Dermis microvascular lymphatic vessel endothelial cell (primary cell): Measurements from ENCODE around the gene MLH1. TPM values are rescaled to one million over a fixed set of nuclear protein-coding genes. Genes with fewer than 3 reads are reported as not detected.

ENCODE experiments used
- DNase-seq, 2 donors: peaks; one replicate each; pipeline versions ENCODE4 v3.0.0 to v3.0.0-alpha.2; 2010; ENCODE audit warnings: low read depth in 2 of 2
- total RNA-seq: library from RNA; depleted of rRNA; stranded (reverse); fragments of >200 nt; gene quantifications from 2 replicates; pipeline ENCODE4 v1.2.1, GENCODE V29; 2014

Gene MLH1
- total RNA-seq, 1 donor from 2014 or later, result 32.7 TPM

DNA sequence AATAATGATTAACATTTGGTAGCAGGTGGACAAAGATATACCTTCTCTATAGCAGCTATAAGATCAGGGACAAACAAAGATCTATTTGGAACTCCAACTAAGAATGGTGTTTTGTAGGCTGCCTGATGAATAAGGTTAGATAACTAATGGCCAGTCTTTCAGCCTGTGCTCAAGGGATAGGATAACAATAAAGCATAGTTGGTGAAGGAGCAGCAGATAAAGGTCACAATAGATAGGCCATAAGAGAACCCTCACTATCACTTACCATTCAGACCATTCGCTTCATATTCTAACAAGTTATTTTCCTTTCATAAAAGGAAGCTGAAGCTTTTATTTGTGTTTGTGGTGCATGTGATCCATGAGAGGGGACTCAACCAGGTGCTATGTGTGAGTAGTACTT is 20.2 kb upstream of the MLH1 start:
- DNase-seq, result no peak

DNA sequence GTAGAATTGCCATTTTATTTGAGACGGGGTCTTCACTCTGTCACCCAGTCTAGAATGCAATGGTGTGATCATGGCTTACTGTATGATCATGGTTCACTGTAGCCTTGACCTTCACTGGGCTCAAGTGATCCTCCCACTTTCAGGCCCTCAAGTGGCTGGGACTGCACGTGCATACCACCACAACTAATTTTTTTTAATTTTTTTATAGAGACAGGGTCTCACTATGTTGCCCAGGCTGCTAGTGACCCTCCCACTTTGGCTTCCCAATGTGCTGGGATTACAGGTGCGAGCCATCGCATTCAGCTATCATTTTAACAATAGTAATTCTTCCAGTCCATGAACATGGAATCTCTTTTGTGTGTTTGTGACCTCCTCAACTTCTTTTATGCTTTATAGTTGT is 12.3 kb upstream of the MLH1 start:
- no peak for DNase-seq

- no peak for DNase-seq
Observed at GRCh38 chr3:36988356-36988755, 5.0 kb upstream of the MLH1 start.

DNA sequence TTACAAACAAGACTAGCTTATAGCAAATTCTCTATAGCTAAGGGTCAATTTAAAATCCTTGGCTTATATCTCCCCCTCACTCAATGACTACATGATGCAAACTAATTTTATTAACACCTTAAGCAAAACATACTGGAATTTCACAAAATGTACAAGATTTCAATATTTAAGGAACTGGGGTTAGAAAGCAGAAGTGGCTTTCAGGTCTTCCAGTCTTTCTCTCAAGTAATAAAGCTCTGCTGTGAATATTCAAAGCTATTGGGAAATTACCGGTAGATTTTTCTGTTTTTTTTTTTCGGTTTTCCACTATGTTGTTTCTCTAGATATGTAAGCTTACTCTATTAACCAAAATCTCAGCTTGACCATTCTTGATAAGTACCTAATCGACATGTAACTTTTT is 4.3 kb upstream of the MLH1 start:
- no peak for DNase-seq

- DNase-seq, result no peak
Observed at GRCh38 chr3:36989568-36989967, 3.8 kb upstream of the MLH1 start.

DNA sequence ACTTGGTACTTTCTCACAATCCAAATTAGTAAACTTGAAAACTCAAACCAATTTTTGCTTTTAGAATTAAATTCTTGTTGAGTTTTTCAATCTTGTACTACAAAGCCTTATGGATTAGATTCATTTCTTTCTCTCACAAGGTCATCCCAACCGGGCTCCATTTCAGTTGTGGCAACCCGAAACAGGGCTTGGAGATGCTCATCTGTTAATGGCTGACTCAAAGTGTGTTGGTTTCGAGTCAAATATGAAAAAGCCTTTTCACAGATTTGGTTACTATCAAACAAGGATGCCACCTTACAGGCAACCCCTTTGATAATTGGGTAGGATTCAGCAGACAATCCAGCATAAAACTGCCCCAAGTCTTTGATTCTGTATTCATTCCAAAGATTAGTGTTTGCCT is 2.2 kb upstream of the MLH1 start:
- DNase-seq, result no peak

DNA sequence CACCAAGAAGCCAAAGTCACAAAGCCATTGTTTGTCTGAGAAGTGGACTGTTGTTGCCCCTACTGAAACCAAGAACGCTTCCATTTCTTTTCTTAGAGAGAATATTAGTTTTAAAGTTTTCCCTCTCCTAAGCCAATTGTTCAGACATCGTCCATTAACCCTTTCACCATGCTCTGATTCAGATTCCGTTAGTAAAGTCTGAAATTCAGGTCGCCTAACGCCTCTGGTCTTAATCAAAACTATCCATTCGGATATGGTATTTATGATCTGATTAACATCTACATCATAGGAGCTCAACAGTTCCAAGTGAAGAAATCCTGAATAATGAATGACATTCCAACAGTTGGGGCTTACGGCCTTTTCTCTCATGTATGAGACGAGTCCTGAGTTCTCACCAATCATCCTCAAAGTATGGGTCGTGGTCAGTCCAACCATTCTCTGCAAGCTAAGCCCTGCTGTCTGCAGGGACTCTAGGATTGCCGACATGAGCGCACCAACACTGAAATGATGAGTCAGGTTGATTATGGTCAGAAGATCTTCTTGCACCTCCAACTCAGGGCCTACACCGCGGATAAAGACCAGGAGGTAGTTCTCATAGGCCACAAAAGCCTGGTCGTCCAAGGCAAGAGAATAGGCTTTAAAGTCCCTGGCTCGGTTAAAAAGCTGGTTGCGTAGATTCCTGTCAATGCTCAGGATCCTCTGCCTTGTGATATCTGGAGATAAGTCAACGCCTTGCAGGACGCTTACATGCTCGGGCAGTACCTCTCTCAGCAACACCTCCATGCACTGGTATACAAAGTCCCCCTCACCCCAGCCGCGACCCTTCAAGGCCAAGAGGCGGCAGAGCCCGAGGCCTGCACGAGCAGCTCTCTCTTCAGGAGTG is 1.2 kb upstream of the MLH1 start:
- DNase-seq, result peak; percentile 20 to 56

GRCh38 chr3:36992806-36993325 is 452 bp upstream of the MLH1 start, which contains the start of gene EPM2AIP1:
Gene EPM2AIP1 (minus strand): TSS chr3:36993131. CDS start chr3:36993077, 54 bp downstream.
- no peak for DNase-seq

DNA sequence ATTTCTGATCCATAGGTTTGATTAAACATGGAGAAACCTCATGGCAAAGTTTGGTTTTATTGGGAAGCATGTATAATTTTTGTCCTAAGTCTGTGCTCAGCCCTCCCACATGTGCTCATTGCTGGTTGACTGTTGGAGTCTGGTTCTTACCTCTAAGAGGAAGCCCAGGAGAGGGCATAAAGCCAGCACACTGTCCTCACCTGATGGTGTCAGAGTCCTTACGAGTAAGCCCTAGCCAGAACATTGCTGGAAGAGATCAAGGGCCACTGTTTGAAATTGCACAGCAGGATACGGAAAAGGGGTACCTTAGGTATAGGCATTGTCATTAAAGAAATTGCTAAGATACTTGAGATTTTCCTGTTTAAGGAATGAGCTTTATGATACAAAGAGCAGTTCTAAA is 21.3 kb downstream of the MLH1 start:
- no peak for DNase-seq

DNA sequence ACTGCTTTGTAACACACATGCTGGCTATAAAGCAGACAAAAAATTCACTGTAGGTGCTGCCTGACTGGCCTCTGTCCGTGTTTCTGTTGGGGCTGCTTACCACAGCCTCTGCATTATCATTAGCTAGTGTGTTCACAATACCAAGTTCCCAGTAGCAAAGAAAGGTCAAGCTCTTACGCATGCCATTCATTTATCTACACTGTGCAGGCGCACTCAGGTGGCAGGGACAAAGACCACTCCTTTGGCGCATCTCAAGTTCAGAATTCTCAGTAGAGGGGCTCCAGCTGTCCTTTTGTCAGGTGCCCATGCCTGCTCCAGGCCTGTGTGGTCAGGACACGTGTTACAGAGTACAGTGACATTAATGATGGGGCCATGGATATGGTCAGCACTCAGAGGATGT is 22.3 kb downstream of the MLH1 start:
- DNase-seq, result no peak

- DNase-seq, result no peak
Observed at GRCh38 chr3:37016903-37017302, 23.6 kb downstream of the MLH1 start.

GRCh38 chr3:37017683-37018082 is 24.4 kb downstream of the MLH1 start:
- no peak for DNase-seq

GRCh38 chr3:37024092-37024491 is 30.8 kb downstream of the MLH1 start:
- peak; percentile 11 to 48 for DNase-seq

- DNase-seq, result no peak
Observed at GRCh38 chr3:37024820-37025405, 31.6 kb downstream of the MLH1 start.

GRCh38 chr3:37025561-37026335 is 32.4 kb downstream of the MLH1 start:
- DNase-seq, result no peak

DNA sequence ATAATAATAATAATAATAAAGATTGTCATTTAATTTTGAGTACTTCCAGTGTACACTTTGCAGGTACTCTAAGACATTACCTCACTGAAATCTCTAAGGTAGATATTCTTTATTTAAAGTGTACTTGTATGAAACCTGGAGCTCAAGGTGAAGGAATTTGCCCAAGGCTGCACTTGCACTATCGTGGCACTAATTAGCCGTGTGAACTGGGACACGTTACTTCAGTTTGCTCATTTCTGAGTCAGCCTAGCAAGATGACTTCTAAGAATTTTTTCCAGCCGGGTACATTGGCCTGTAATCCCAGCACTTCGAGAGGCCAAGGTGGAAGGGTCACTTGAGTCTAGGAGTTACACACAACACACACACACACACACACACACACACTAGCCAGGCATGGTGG is 33.5 kb downstream of the MLH1 start:
- DNase-seq, result no peak

DNA sequence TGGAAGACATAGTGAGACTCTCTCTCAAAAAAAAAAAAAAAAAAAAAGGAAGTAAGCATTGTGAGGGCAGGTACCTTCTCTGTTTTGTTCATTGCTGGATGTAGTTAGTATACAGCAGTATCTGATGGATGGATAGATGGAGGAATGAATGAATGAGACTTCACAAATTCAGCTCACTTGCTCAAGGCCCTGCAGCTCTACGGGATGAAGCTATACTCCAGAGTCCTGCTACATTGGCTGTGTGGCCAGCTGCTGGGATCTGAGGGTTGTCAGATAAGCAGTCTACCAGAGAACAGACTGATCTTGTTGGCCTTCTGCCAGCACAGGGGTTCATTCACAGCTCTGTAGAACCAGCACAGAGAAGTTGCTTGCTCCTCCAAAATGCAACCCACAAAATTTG is 35.0 kb downstream of the MLH1 start:
- DNase-seq, result peak in 1 of 2 donors; percentile 27

DNA sequence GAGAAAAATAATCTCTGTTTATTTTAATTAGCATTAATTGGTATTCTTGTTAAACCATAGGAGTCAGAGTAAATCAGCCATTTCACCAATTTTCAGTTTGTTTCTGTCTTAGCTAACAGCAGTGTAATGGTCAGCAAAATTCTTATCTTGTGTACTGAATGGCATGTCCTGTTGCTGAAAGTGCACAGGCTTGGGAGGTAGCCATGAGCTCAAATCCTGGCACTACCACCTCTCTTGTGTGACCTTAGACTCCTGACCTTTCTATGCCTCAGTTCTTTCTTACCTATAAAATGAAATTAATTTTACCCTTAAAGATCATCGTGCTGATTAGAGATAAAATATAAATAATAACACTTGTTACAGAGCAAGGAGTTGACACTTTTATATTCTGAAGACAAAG is 35.8 kb downstream of the MLH1 start:
- DNase-seq, result peak in 1 of 2 donors; percentile 4

DNA sequence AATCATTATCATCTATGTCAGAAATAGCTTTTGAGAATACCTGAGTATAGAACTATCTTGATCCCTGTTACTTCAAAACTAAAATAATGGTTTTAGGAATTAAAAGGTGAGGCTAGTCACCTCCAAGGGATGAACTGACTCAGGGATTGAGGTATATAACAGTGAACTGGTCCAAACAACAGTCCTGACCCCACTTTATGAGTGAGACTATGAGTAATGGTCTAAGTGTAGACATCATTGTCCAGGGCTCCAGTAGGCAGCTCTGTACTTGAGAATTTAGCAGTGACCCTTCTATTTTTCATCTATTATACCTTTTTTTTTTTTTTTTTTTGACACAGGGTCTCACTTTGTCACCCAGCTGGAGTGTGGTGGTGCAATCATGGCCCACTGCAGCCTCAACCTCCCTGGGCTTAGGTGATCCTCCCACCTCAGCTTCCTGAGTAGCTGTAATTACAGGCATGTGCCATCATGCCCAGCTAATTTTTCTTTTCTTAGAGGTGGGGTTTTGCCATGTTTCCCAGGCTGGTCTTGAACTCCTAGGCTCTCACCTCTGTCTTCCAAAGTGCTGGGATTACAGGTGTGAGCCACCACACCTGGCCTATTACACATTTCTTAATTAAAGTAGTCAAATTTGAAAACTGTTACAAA is 36.3 kb downstream of the MLH1 start:
- DNase-seq, result no peak

DNA sequence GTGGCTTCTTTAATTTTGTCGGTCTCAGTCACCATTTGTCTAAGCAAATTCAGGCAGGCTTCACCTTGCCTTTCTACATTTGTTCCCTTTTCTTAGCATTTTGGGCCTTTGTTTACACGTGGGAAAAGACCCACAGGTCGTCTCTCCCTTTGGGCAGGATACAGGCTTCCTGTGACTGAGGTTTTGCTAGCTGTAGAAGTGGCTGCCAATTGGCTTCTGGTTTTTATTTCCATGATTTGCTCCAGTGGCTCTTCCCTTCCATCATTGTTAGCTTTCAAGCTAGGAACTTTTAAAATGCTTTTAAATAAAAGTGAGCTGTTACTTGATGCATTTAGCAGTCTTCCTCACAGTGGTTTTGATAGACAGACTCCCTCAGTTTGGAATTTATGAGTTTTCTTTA is 37.3 kb downstream of the MLH1 start:
- peak; percentile 56 to 89 for DNase-seq

DNA sequence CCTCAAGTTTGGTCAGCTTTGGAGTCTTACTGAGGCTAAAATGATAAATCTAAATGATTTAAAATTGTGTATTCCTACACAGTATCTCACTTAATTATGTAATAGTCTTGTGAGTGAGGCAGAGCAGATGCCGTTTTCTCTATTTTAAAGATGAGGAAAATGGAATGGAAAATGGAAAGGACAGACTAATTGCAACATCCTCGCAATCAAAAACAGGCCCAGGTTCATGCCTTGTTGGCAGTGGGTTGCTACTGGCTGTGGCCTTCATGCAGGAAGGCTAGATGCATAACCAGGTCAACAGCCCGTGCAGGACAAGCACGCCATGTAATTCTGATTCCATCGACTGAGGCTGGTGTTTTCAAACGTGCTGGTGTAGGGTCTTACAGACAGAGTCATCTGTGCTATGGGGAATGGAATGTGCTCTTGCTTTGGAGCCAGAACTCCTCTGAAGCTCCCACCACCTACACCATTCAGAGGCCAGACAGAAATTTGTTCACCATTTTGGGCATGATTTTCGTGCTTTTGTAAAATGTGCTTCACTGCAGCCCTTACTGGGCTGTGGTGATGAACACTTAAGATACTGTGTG is 37.9 kb downstream of the MLH1 start:
- no peak for DNase-seq
